Inflammatory macrophage treated with lipopolysaccharide for 4 hours (primary cell): ENCODE measurements around the gene LBX2.
"Not testable (repeated sequence)": the region's sequence is repeated elsewhere in the genome, so short reads cannot be mapped to it uniquely, and the experiment has no call there.

Experiments
- DNase-seq: peaks from one replicate; pipeline ENCODE4 v3.0.0-alpha.2; 2020

LBX2 gene

GRCh38 chr2:74503506-74504475, 4.4 kb upstream of the LBX2 start:
- DNase-seq, result no peak

GRCh38 chr2:74502720-74503505, 3.5 kb upstream of the LBX2 start:
- DNase-seq, result peak; percentile 83

GRCh38 chr2:74502147-74502719, 2.8 kb upstream of the LBX2 start:
- peak; percentile 46 for DNase-seq

GRCh38 chr2:74501335-74502071, 2.1 kb upstream of the LBX2 start:
- DNase-seq, result no peak

- no peak for DNase-seq
Observed at GRCh38 chr2:74500578-74500946, 1.2 kb upstream of the LBX2 start.

GRCh38 chr2:74499940-74500577, 656 bp upstream of the LBX2 start:
- no peak for DNase-seq

- peak; percentile 52 for DNase-seq
Observed at GRCh38 chr2:74498500-74499266, 720 bp downstream of the LBX2 start.

- DNase-seq, result peak; percentile 36
Observed at GRCh38 chr2:74497777-74498499, 1.5 kb downstream of the LBX2 start.

- DNase-seq, result no peak
Observed at GRCh38 chr2:74496997-74497776, 2.2 kb downstream of the LBX2 start.

GRCh38 chr2:74495440-74495839, 4.0 kb downstream of the LBX2 start:
- no peak for DNase-seq

- no peak for DNase-seq
Observed at GRCh38 chr2:74493546-74493945, 5.9 kb downstream of the LBX2 start.

GRCh38 chr2:74491648-74492544, 7.5 kb downstream of the LBX2 start:
- no peak for DNase-seq

- no peak for DNase-seq
Observed at GRCh38 chr2:74489906-74490305, 9.5 kb downstream of the LBX2 start.

GRCh38 chr2:74488643-74489481, 10.5 kb downstream of the LBX2 start:
- no peak for DNase-seq

- no peak for DNase-seq
Observed at GRCh38 chr2:74486141-74486540, 13.3 kb downstream of the LBX2 start.

- DNase-seq, result not testable (repeated sequence)
Observed at GRCh38 chr2:74483675-74484164, 15.7 kb downstream of the LBX2 start.

GRCh38 chr2:74482801-74483674, 16.4 kb downstream of the LBX2 start, which contains the start of the genes CCDC142 and TTC31:
Gene CCDC142, minus strand, starts transcription at chr2:74482998. Its CDS starts 161 bp downstream, at chr2:74482837.
Gene TTC31, plus strand, starts transcription at chr2:74483081. Its CDS starts 15 bp downstream, at chr2:74483096.
- peak; percentile 96 for DNase-seq
